Stomach (tissue), 4 donors: ENCODE measurements around the gene INTU.

Experiments
- CTCF ChIP-seq, 7 experiments: fragments of 450-650 bp in 4 of 7; fragments of 200-600 bp in 3 of 7; sonication (generic) in 3 of 7; IDR thresholded peaks; one replicate each; pipeline ENCODE4 v1.5.1; 2016 to 2019; ENCODE audit warnings: antibody characterized with exemption in 7 of 7, control low read depth in 2 of 7, mild to moderate bottlenecking in 1 of 7
- EP300 ChIP-seq: sonication (generic); formaldehyde crosslinking; IDR thresholded peaks from one replicate; pipeline ENCODE4 v1.6.1; 2017; ENCODE audit warnings: antibody characterized with exemption
- POLR2AphosphoS5 ChIP-seq, 3 donors: sonication (generic); formaldehyde crosslinking; IDR thresholded peaks; one replicate each; pipeline ENCODE4 v1.6.1; 2016; ENCODE audit warnings: antibody characterized with exemption in 3 of 3

DNA sequence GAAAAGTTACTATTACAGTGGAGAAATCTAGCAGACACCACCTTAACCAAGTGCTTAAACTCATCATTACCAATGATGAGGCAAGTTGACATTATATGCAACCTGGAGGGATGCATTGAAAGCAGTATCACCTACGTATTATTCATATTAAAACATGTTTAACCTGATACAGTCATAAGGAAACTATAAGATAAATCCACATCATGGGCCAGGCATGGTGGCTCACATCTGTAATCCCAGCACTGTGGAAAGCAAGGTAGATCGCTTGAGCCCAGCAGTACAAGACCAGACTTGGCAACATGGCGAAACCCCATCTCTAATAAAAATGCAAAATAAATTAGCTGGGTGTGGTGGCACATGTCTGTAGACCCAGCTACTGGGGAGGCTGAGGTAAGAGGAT lies 22.3 kb upstream of the INTU start:
- TF ChIP-seq EP300: no peak
- no peak for TF ChIP-seq CTCF (IDR thresholded peaks at IDR 0.05)
- TF ChIP-seq POLR2AphosphoS5 (IDR thresholded peaks at IDR 0.05): no peak
